Measurements from ENCODE around the gene EIF4EBP3. TPM values are rescaled to one million over a fixed set of nuclear protein-coding genes. Genes with fewer than 3 reads are reported as not detected.

Gene EIF4EBP3
- total RNA-seq, 1 experiment from 2014 or later = 7.7 TPM

DNA sequence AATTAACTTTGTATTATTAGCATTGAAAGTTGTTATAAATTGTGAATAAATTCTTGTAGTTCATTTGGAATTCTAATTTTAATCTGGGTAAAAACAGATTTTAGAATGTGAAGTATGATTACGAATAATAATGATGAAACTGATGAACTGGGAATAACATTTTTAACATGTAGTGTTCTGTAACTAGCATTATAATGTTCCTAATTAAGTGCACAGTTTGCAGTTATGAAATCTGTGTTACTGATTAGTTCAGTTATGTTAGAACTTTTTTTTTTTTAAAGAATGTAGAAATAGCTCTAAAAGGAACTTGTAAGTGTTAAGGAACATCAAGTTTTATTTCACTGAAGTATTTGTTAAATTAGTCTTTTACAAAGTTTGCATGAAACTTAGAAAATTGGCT, 48.9 kb upstream of the EIF4EBP3 start:
- no peak overlapping the region for H3K4me2 ChIP-seq (ENCODE audit: insufficient read depth, insufficient read length, low read length)
- no peaks in the 10 kb centered on the region for H3K4me1 Mint-ChIP-seq
- H2BK12ac ChIP-seq (ENCODE audit: insufficient read length, low read depth, low read length) = no peak overlapping the region
- no peaks in the 10 kb centered on the region for H3K23me2 ChIP-seq (ENCODE audit: insufficient read length, low read depth, low read length, poor library complexity, severe bottlenecking)
- TF ChIP-seq, protein P1, sequence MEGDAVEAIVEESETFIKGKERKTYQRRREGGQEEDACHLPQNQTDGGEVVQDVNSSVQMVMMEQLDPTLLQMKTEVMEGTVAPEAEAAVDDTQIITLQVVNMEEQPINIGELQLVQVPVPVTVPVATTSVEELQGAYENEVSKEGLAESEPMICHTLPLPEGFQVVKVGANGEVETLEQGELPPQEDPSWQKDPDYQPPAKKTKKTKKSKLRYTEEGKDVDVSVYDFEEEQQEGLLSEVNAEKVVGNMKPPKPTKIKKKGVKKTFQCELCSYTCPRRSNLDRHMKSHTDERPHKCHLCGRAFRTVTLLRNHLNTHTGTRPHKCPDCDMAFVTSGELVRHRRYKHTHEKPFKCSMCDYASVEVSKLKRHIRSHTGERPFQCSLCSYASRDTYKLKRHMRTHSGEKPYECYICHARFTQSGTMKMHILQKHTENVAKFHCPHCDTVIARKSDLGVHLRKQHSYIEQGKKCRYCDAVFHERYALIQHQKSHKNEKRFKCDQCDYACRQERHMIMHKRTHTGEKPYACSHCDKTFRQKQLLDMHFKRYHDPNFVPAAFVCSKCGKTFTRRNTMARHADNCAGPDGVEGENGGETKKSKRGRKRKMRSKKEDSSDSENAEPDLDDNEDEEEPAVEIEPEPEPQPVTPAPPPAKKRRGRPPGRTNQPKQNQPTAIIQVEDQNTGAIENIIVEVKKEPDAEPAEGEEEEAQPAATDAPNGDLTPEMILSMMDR (conservative IDR thresholded peaks at IDR 0.05) = no peak
- no peak overlapping the region for H2BK20ac ChIP-seq (ENCODE audit: low read depth, low read length, poor library complexity, severe bottlenecking)
- no peak overlapping the region for H4K5ac ChIP-seq (ENCODE audit: insufficient read length, low read depth, low read length)
- H3K79me1 ChIP-seq (ENCODE audit: insufficient read depth, low read depth, low read length, poor library complexity, severe bottlenecking) = no peaks in the 10 kb centered on the region
- H3K4me1 ChIP-seq (ENCODE audit: insufficient read depth, low read length) = no peaks in the 10 kb centered on the region
- H3K27ac ChIP-seq (ENCODE audit: insufficient read length, low read depth, low read length) = no peak overlapping the region
- H2BK5ac ChIP-seq (ENCODE audit: insufficient read length, low read length) = no peak overlapping the region
- no peak overlapping the region for H3K56ac ChIP-seq (ENCODE audit: insufficient read length, low read depth, low read length)
- H3K4me3 Mint-ChIP-seq = no peak overlapping the region
- no peak for DNase-seq
- no peak overlapping the region for H4K8ac ChIP-seq (replicated peaks; ENCODE audit: insufficient read length, low read depth, low read length)
- H3K23ac ChIP-seq (ENCODE audit: insufficient read length, low read depth, low read length) = no peak overlapping the region
- no peak overlapping the region for H3K27ac Mint-ChIP-seq
- peaks cover 7 to 29% (median 22%) of the 10 kb centered on the region in 3 experiments; a peak in 6 of 7 replicates for H3K36me3 Mint-ChIP-seq (ENCODE audit: insufficient read depth in 1 of 3, low read depth in 3 of 3)
- no peaks in the 10 kb centered on the region for H3K9me3 Mint-ChIP-seq
- H3T11ph ChIP-seq (ENCODE audit: low read length) = no peak overlapping the region
- no peaks in the 10 kb centered on the region for H3K79me2 ChIP-seq (ENCODE audit: insufficient read depth, low read length)
- no peaks in the 10 kb centered on the region for H3K27me3 Mint-ChIP-seq (ENCODE audit: low read depth)
- H2BK15ac ChIP-seq (ENCODE audit: low read depth, low read length) = no peak overlapping the region
- H3K14ac ChIP-seq (ENCODE audit: insufficient read depth, low read length) = no peak overlapping the region
- H2AK5ac ChIP-seq (ENCODE audit: insufficient read length, low read length) = no peak overlapping the region
- no peaks in the 10 kb centered on the region for H3K9me3 ChIP-seq (ENCODE audit: control insufficient read depth, low read depth, low read length)
- H4K91ac ChIP-seq (ENCODE audit: insufficient read length, low read depth, low read length) = no peak overlapping the region
- WGBS (ENCODE audit: extremely low coverage, insufficient read length, low lambda C conversion rate) = 100% methylated on average over 1 of the region's 1 CpG
- no peaks in the 10 kb centered on the region for H3K27me3 ChIP-seq (ENCODE audit: insufficient read depth, low read length)
- no peak overlapping the region for H2AFZ ChIP-seq (ENCODE audit: low read length)
- no peaks in the 10 kb centered on the region for H4K20me1 ChIP-seq (ENCODE audit: control insufficient read depth, insufficient read depth, insufficient read length)
- H3K9ac ChIP-seq (ENCODE audit: extremely low read depth, insufficient read length, low read length) = no peak overlapping the region
- no peak overlapping the region for H3K18ac ChIP-seq (ENCODE audit: insufficient read length, low read depth, low read length)
- H2BK120ac ChIP-seq (ENCODE audit: low read depth, low read length, poor library complexity, severe bottlenecking) = no peak overlapping the region
- H3K4ac ChIP-seq (ENCODE audit: low read depth, low read length) = no peak overlapping the region
